ENCODE measurements around the gene HSD17B11. TPM values are rescaled to one million over a fixed set of nuclear protein-coding genes. Genes with fewer than 3 reads are reported as not detected.
"Not testable (repeated sequence)": the region's sequence is repeated elsewhere in the genome, so short reads cannot be mapped to it uniquely, and the experiment has no call there.

Gene HSD17B11
- total and polyA plus RNA-seq, 11 donors = 6.6 to 28.0 (median 15.8) TPM

- Histone ChIP-seq H3K4me3 (no peak overlapping the region), H3K27me3 (no peaks in the 10 kb centered on the region), H3K4me1 (peaks cover 0 to 7% (median 0%) of the 10 kb centered on the region in 12 donors), H3K36me3 (no peaks in the 10 kb centered on the region), H3K27ac (no peak overlapping the region), H3K9me3 (peaks cover 0 to 8% (median 0%) of the 10 kb centered on the region in 12 donors)
- DNase-seq (no peak), ATAC-seq (no peak)
- 35 to 44% (median 40%) methylated on average over 2 of the region's 2 CpGs for WGBS, 4 donors
- intact Hi-C loops (cut with DNase I) = no loop called here
- TF ChIP-seq POLR2A (IDR thresholded peaks at IDR 0.05) (no peak), CTCF (IDR thresholded peaks at IDR 0.05) (no peak)
Measured at GRCh38 chr4:87410157-87410556, 19.2 kb upstream of the HSD17B11 start.

- DNase-seq (no peak), ATAC-seq (peak in 1 of 4 donors; percentile 24)
- H3K36me3 ChIP-seq = no peaks in the 10 kb centered on the region
- intact Hi-C loops (cut with DNase I) = no loop called here
- no peak overlapping the region for H3K27ac ChIP-seq
- no peaks in the 10 kb centered on the region for H3K27me3 ChIP-seq
- peaks cover 0 to 7% (median 0%) of the 10 kb centered on the region in 12 donors for H3K9me3 ChIP-seq
- peaks cover 0 to 7% (median 0%) of the 10 kb centered on the region in 12 donors for H3K4me1 ChIP-seq
- TF ChIP-seq POLR2A (IDR thresholded peaks at IDR 0.05) = no peak
- TF ChIP-seq CTCF (IDR thresholded peaks at IDR 0.05) = no peak
- WGBS, 4 donors = 44 to 57% (median 47%) methylated on average over 3 of the region's 3 CpGs
- H3K4me3 ChIP-seq = no peak overlapping the region
Measured at GRCh38 chr4:87409420-87409939, 18.5 kb upstream of the HSD17B11 start.

- H3K4me1 ChIP-seq; H3K9me3 ChIP-seq; intact Hi-C loops (cut with DNase I); ATAC-seq; H3K27me3 ChIP-seq; H3K27ac ChIP-seq; H3K36me3 ChIP-seq; DNase-seq: not testable (repeated sequence)
- WGBS, 4 donors = 83 to 90% (median 85%) methylated on average over 4 of the region's 4 CpGs
- H3K4me3 ChIP-seq = peak overlapping the region in 1 of 12 donors; percentile 25
Measured at GRCh38 chr4:87406902-87407301, 15.9 kb upstream of the HSD17B11 start.

GRCh38 chr4:87406462-87406861, 15.5 kb upstream of the HSD17B11 start:
- no peak for DNase-seq
- no peak for TF ChIP-seq CTCF (IDR thresholded peaks at IDR 0.05)
- no peak for TF ChIP-seq POLR2A (IDR thresholded peaks at IDR 0.05)
- Histone ChIP-seq H3K27ac (no peak overlapping the region), H3K4me1 (peaks cover 0 to 7% (median 0%) of the 10 kb centered on the region in 12 donors), H3K27me3 (no peaks in the 10 kb centered on the region), H3K4me3 (peak overlapping the region in 1 of 12 donors; percentile 25), H3K36me3 (no peaks in the 10 kb centered on the region), H3K9me3 (no peaks in the 10 kb centered on the region)
- no peak for ATAC-seq
- 63 to 74% (median 70%) methylated on average over 6 of the region's 6 CpGs for WGBS, 4 donors
- intact Hi-C loops (cut with DNase I) = no loop called here
